CD4-positive, alpha-beta T cell (primary cell): Measurements from ENCODE around the gene OBP2B. TPM values are rescaled to one million over a fixed set of nuclear protein-coding genes. Genes with fewer than 3 reads are reported as not detected.
"Not testable (repeated sequence)": the region's sequence is repeated elsewhere in the genome, so short reads cannot be mapped to it uniquely, and the experiment has no call there.

ENCODE experiments used
- ATAC-seq: fragments of 200-7000 bp; cut with Tn5 transposase; one replicate; pipeline ENCODE4 v1.10.0; 2022; ENCODE audit warnings: mild to moderate bottlenecking; ENCODE audit not compliant: poor library complexity
- CTCF ChIA-PET: fragments of 350-600 bp; sonication (Branson Sonifier 250); formaldehyde crosslinking; loops from one replicate; lab custom pipeline; 2021; ENCODE audit warnings: antibody characterized with exemption, inconsistent platforms; lab: Charles Lee
- POLR2A ChIA-PET: fragments of 350-600 bp; sonication (Branson Sonifier 250); formaldehyde crosslinking; loops from one replicate; lab custom pipeline; 2021; ENCODE audit warnings: antibody characterized with exemption, inconsistent platforms; lab: Charles Lee
- DNase-seq, 14 experiments: peaks; one replicate each; pipeline ENCODE4 v3.0.0-alpha.2; 2013 to 2020; ENCODE audit warnings: mixed read lengths in 2 of 14
- H3K27ac ChIP-seq, 2 donors: one replicate each; pipeline versions ENCODE4 v1.5.1 to v1.7.0; 2013; ENCODE audit warnings: low read length in 2 of 2, low read depth in 1 of 2, mild to moderate bottlenecking in 1 of 2
- H3K27me3 ChIP-seq, 2 experiments: 1 replicate in 1 of 2; 2 replicates in 1 of 2; pipeline versions ENCODE4 v1.6.1 to v1.7.0; 2013; ENCODE audit warnings: low read length in 2 of 2, control low read depth in 1 of 2, mild to moderate bottlenecking in 1 of 2, moderate library complexity in 1 of 2; ENCODE audit not compliant: insufficient read depth in 2 of 2, control insufficient read depth in 1 of 2
- H3K36me3 ChIP-seq: one replicate; pipeline ENCODE4 v1.6.1; 2013; ENCODE audit warnings: low read length, control low read depth; ENCODE audit not compliant: insufficient read depth
- H3K4me1 ChIP-seq: one replicate; pipeline ENCODE4 v1.6.1; 2013; ENCODE audit warnings: low read length, control low read depth; ENCODE audit not compliant: insufficient read depth
- H3K4me3 ChIP-seq: one replicate; pipeline ENCODE4 v1.5.1; 2013; ENCODE audit warnings: mild to moderate bottlenecking, low read length, moderate library complexity
- H3K9me3 ChIP-seq, 2 experiments: 1 replicate in 1 of 2; 2 replicates in 1 of 2; pipeline versions ENCODE4 v1.6.1 to v1.7.0; 2013; ENCODE audit warnings: low read length in 2 of 2, mild to moderate bottlenecking in 2 of 2, control low read depth in 1 of 2, moderate library complexity in 1 of 2; ENCODE audit not compliant: control insufficient read depth in 1 of 2, insufficient read depth in 1 of 2
- H3K27ac Mint-ChIP-seq: one replicate; pipeline ENCODE4 v1.8.0; 2020; ENCODE audit warnings: mixed read lengths
- H3K27me3 Mint-ChIP-seq: one replicate; pipeline ENCODE4 v1.8.0; 2021; ENCODE audit warnings: mixed read lengths
- H3K36me3 Mint-ChIP-seq: one replicate; pipeline ENCODE4 v1.8.0; 2021; ENCODE audit warnings: low read depth, mixed read lengths
- H3K4me1 Mint-ChIP-seq: one replicate; pipeline ENCODE4 v1.8.0; 2021; ENCODE audit warnings: low read depth, mixed read lengths
- H3K4me3 Mint-ChIP-seq: one replicate; pipeline ENCODE4 v1.8.0; 2020; ENCODE audit warnings: mild to moderate bottlenecking, mixed read lengths
- H3K9me3 Mint-ChIP-seq: one replicate; pipeline ENCODE4 v1.8.0; 2020; ENCODE audit warnings: mixed read lengths
- CTCF ChIP-seq: fragments of 200-600 bp; IDR thresholded peaks from one replicate; pipeline ENCODE4 v1.8.0; 2022; ENCODE audit warnings: antibody characterized with exemption, mild to moderate bottlenecking
- intact Hi-C, 2 experiments: fragments of 100-400 bp; cut with DNase I in 1 of 2; cut with micrococcal nuclease in 1 of 2; formaldehyde crosslinking; loops; one replicate each; pipeline versions ENCODE4 v1.15.1 to v1.9.0; 2023 to 2025; cut with DNase I, micrococcal nuclease
- total RNA-seq, 174 experiments: library from RNA in 2 of 174; stranded (reverse) in 2 of 174; gene quantifications; one replicate each; pipeline ENCODE4 v1.2.3 and lab custom pipeline; 2021 to 2026

OBP2B gene
- total RNA-seq, 2 experiments from 2014 or later: not detected

- H3K36me3 Mint-ChIP-seq, H3K27ac Mint-ChIP-seq, intact Hi-C loops, H3K27ac ChIP-seq, H3K9me3 ChIP-seq, H3K4me1 Mint-ChIP-seq, H3K4me3 Mint-ChIP-seq, CTCF ChIA-PET, ATAC-seq, DNase-seq, H3K4me1 ChIP-seq, H3K9me3 Mint-ChIP-seq, POLR2A ChIA-PET, H3K4me3 ChIP-seq, H3K36me3 ChIP-seq: not testable (repeated sequence)
- H3K27me3 Mint-ChIP-seq: peaks cover 46% of the 10 kb centered on the region
- peaks cover 3 to 19% of the 10 kb centered on the region in 2 experiments for H3K27me3 ChIP-seq
Measured at GRCh38 chr9:133221994-133222393, 12.9 kb upstream of the OBP2B start.

- ChIA-PET POLR2A (no interaction called here), CTCF (no interaction called here)
- DNase-seq (no peak), ATAC-seq (no peak)
- Histone ChIP-seq H3K27me3 (peaks cover 3 to 19% of the 10 kb centered on the region in 2 experiments), H3K9me3 (peaks cover 0 to 4% of the 10 kb centered on the region in 2 experiments), H3K4me1 (no peaks in the 10 kb centered on the region), H3K36me3 (no peaks in the 10 kb centered on the region), H3K4me3 (no peak overlapping the region), H3K27ac (no peak overlapping the region)
- intact Hi-C loops: no loop called here
- no peak for TF ChIP-seq CTCF
- no peak overlapping the region for H3K27ac Mint-ChIP-seq
- no peak overlapping the region for H3K4me3 Mint-ChIP-seq
- no peaks in the 10 kb centered on the region for H3K9me3 Mint-ChIP-seq
- peaks cover 53% of the 10 kb centered on the region for H3K27me3 Mint-ChIP-seq
- H3K4me1 Mint-ChIP-seq: no peaks in the 10 kb centered on the region
- H3K36me3 Mint-ChIP-seq: no peaks in the 10 kb centered on the region
Measured at GRCh38 chr9:133221177-133221809, 12.2 kb upstream of the OBP2B start.

GRCh38 chr9:133218049-133218975 is 9.3 kb upstream of the OBP2B start:
- H3K9me3 Mint-ChIP-seq, H3K36me3 Mint-ChIP-seq, H3K4me3 Mint-ChIP-seq, H3K36me3 ChIP-seq, H3K27ac ChIP-seq, H3K27ac Mint-ChIP-seq, DNase-seq, intact Hi-C loops, H3K4me1 ChIP-seq, CTCF ChIA-PET, H3K4me1 Mint-ChIP-seq, H3K9me3 ChIP-seq, H3K4me3 ChIP-seq, POLR2A ChIA-PET, ATAC-seq: not testable (repeated sequence)
- peaks cover 79% of the 10 kb centered on the region for H3K27me3 Mint-ChIP-seq
- H3K27me3 ChIP-seq: peaks cover 0 to 12% of the 10 kb centered on the region in 2 experiments

- H3K27ac Mint-ChIP-seq, H3K4me3 Mint-ChIP-seq, H3K36me3 ChIP-seq, ATAC-seq, H3K36me3 Mint-ChIP-seq, DNase-seq, CTCF ChIA-PET, H3K9me3 Mint-ChIP-seq, H3K9me3 ChIP-seq, intact Hi-C loops, H3K4me3 ChIP-seq, H3K4me1 Mint-ChIP-seq, H3K27ac ChIP-seq, POLR2A ChIA-PET, H3K4me1 ChIP-seq: not testable (repeated sequence)
- peaks cover 0 to 12% of the 10 kb centered on the region in 2 experiments for H3K27me3 ChIP-seq
- H3K27me3 Mint-ChIP-seq: peaks cover 77% of the 10 kb centered on the region
Measured at GRCh38 chr9:133217333-133217988, 8.4 kb upstream of the OBP2B start.

- intact Hi-C loops, H3K36me3 ChIP-seq, DNase-seq, H3K4me1 Mint-ChIP-seq, H3K27ac ChIP-seq, POLR2A ChIA-PET, H3K4me3 ChIP-seq, H3K4me3 Mint-ChIP-seq, H3K36me3 Mint-ChIP-seq, ATAC-seq, H3K9me3 Mint-ChIP-seq, H3K4me1 ChIP-seq, CTCF ChIA-PET, H3K9me3 ChIP-seq, H3K27ac Mint-ChIP-seq: not testable (repeated sequence)
- peaks cover 86% of the 10 kb centered on the region for H3K27me3 Mint-ChIP-seq
- H3K27me3 ChIP-seq: peaks cover 0 to 16% of the 10 kb centered on the region in 2 experiments
Measured at GRCh38 chr9:133214276-133214675, 5.2 kb upstream of the OBP2B start.
